Esophagus muscularis mucosa (tissue), 3 donors: ENCODE data around the gene CDH10.

Experiments used
- CTCF ChIP-seq, 3 experiments: fragments of 200-600 bp in 2 of 3; fragments of 450-650 bp in 1 of 3; sonication (generic) in 2 of 3; IDR thresholded peaks; one replicate each; pipeline ENCODE4 v1.5.1; 2017 to 2019; ENCODE audit warnings: antibody characterized with exemption in 3 of 3, mild to moderate bottlenecking in 2 of 3, moderate library complexity in 1 of 3
- POLR2AphosphoS5 ChIP-seq, 2 donors: sonication (generic); formaldehyde crosslinking; IDR thresholded peaks; one replicate each; pipeline ENCODE4 v1.6.1; 2017; ENCODE audit warnings: antibody characterized with exemption in 2 of 2

GRCh38 chr5:24629798-24630197, 15.0 kb downstream of the CDH10 start:
- TF ChIP-seq CTCF (IDR thresholded peaks at IDR 0.05), result no peak
- TF ChIP-seq POLR2AphosphoS5 (IDR thresholded peaks at IDR 0.05), result no peak
